ENCODE measurements around the gene CHAF1A.

CHAF1A gene

GRCh38 chr19:4483385-4483784 lies 80.9 kb downstream of the CHAF1A start:
- H3K36me3 Mint-ChIP-seq: no peaks in the 10 kb centered on the region
- H3K4me1 Mint-ChIP-seq (ENCODE audit: low read depth): peaks cover 3% of the 10 kb centered on the region
- H3K27me3 Mint-ChIP-seq: no peaks in the 10 kb centered on the region
- no peak overlapping the region for H3K27ac Mint-ChIP-seq
- no peak overlapping the region for H3K4me3 Mint-ChIP-seq
- no peaks in the 10 kb centered on the region for H3K9me3 Mint-ChIP-seq (ENCODE audit: low read depth)

- Mint-ChIP-seq H3K27ac (no peak overlapping the region), H3K36me3 (no peaks in the 10 kb centered on the region), H3K27me3 (no peaks in the 10 kb centered on the region), H3K9me3 (ENCODE audit: low read depth) (no peaks in the 10 kb centered on the region), H3K4me3 (no peak overlapping the region), H3K4me1 (ENCODE audit: low read depth) (peaks cover 3% of the 10 kb centered on the region)
Observed at GRCh38 chr19:4487572-4487971, 85.1 kb downstream of the CHAF1A start.

- H3K27ac Mint-ChIP-seq: no peak overlapping the region
- H3K4me3 Mint-ChIP-seq: no peak overlapping the region
- H3K27me3 Mint-ChIP-seq: no peaks in the 10 kb centered on the region
- no peaks in the 10 kb centered on the region for H3K36me3 Mint-ChIP-seq
- H3K4me1 Mint-ChIP-seq (ENCODE audit: low read depth): peaks cover 3% of the 10 kb centered on the region
- H3K9me3 Mint-ChIP-seq (ENCODE audit: low read depth): no peaks in the 10 kb centered on the region
Observed at GRCh38 chr19:4488496-4488895, 86.1 kb downstream of the CHAF1A start.

- no peaks in the 10 kb centered on the region for H3K9me3 Mint-ChIP-seq (ENCODE audit: low read depth)
- H3K4me1 Mint-ChIP-seq (ENCODE audit: low read depth): peaks cover 1% of the 10 kb centered on the region
- H3K27ac Mint-ChIP-seq: no peak overlapping the region
- H3K27me3 Mint-ChIP-seq: no peaks in the 10 kb centered on the region
- H3K4me3 Mint-ChIP-seq: no peak overlapping the region
- H3K36me3 Mint-ChIP-seq: no peaks in the 10 kb centered on the region
Observed at GRCh38 chr19:4491446-4491845, 89.0 kb downstream of the CHAF1A start.

- H3K4me3 Mint-ChIP-seq: no peak overlapping the region
- no peaks in the 10 kb centered on the region for H3K27me3 Mint-ChIP-seq
- no peaks in the 10 kb centered on the region for H3K9me3 Mint-ChIP-seq (ENCODE audit: low read depth)
- no peaks in the 10 kb centered on the region for H3K36me3 Mint-ChIP-seq
- H3K27ac Mint-ChIP-seq: no peak overlapping the region
- peaks cover under 1% of the 10 kb centered on the region for H3K4me1 Mint-ChIP-seq (ENCODE audit: low read depth)
Observed at GRCh38 chr19:4492337-4493103, 90.1 kb downstream of the CHAF1A start.
